Neural cell (in vitro differentiated cells): Measurements from ENCODE around the gene PKN2. TPM values are rescaled to one million over a fixed set of nuclear protein-coding genes. Genes with fewer than 3 reads are reported as not detected.

ENCODE experiments used
- H2AFZ ChIP-seq: fragments of 200-600, 300-800 bp; sonication (generic), shearing (Covaris generic); 2 replicates; pipeline ENCODE4 v1.6.0; 2014; ENCODE audit warnings: low read depth, mild to moderate bottlenecking, antibody characterized with exemption, low read length, moderate library complexity
- H3F3A ChIP-seq: fragments of 200-600 bp; shearing (Covaris generic); 2 replicates; pipeline ENCODE4 v1.6.1; 2016; ENCODE audit warnings: mild to moderate bottlenecking, moderate library complexity, mixed read lengths, antibody characterized with exemption, low read length; ENCODE audit not compliant: insufficient read depth, poor library complexity, severe bottlenecking
- H3K27ac ChIP-seq: fragments of 200-600, 300-800 bp; sonication (generic), shearing (Covaris generic); 2 replicates; pipeline ENCODE4 v1.5.1; 2014; ENCODE audit warnings: mild to moderate bottlenecking, low read length, moderate library complexity
- H3K27me3 ChIP-seq: fragments of 300-800, 200-600 bp; sonication (generic), shearing (Covaris generic); 2 replicates; pipeline ENCODE4 v1.6.0; 2014; ENCODE audit warnings: mild to moderate bottlenecking, low read depth, low read length, moderate library complexity; ENCODE audit not compliant: insufficient read depth
- H3K36me3 ChIP-seq: fragments of 300-800, 200-600 bp; sonication (generic), shearing (Covaris generic); 2 replicates; pipeline ENCODE4 v1.5.1; 2014; ENCODE audit warnings: mild to moderate bottlenecking, antibody characterized with exemption, low read length, moderate library complexity; ENCODE audit not compliant: insufficient read depth
- H3K4me2 ChIP-seq: fragments of 300-800, 200-600 bp; sonication (generic), shearing (Covaris generic); 2 replicates; pipeline ENCODE4 v1.6.0; 2014; ENCODE audit warnings: mild to moderate bottlenecking, low read length
- H3K4me3 ChIP-seq: fragments of 300-800, 200-600 bp; sonication (generic), shearing (Covaris generic); 2 replicates; pipeline ENCODE4 v1.5.1; 2014; ENCODE audit warnings: mild to moderate bottlenecking, low read length, moderate library complexity
- H3K79me2 ChIP-seq: fragments of 200-600 bp; shearing (Covaris generic); replicated peaks from 2 replicates; pipeline ENCODE4 v1.6.0; 2014; ENCODE audit warnings: mild to moderate bottlenecking, low read length, moderate library complexity; ENCODE audit not compliant: insufficient read depth
- H3K9ac ChIP-seq: fragments of 300-800, 200-600 bp; sonication (generic), shearing (Covaris generic); 2 replicates; pipeline ENCODE4 v1.6.1; 2016; ENCODE audit warnings: mild to moderate bottlenecking, low read length, mixed read lengths
- H3K9me2 ChIP-seq: fragments of 200-600 bp; shearing (Covaris generic); 2 replicates; pipeline ENCODE4 v1.6.1; 2016; ENCODE audit warnings: mild to moderate bottlenecking, low read length, mixed read lengths; ENCODE audit not compliant: insufficient read depth
- H3K9me3 ChIP-seq: fragments of 200-600, 300-800 bp; sonication (generic), shearing (Covaris generic); 2 replicates; pipeline ENCODE4 v1.6.1; 2016; ENCODE audit warnings: mild to moderate bottlenecking, mixed run types, low read length, moderate library complexity, mixed read lengths
- H4K20me1 ChIP-seq: fragments of 200-600 bp; shearing (Covaris generic); 2 replicates; pipeline ENCODE4 v1.6.1; 2016; ENCODE audit warnings: mild to moderate bottlenecking, mixed run types; ENCODE audit not compliant: insufficient read depth
- CTCF ChIP-seq: fragments of 450-650 bp; IDR thresholded peaks from 2 replicates; pipeline ENCODE4 v1.5.1; 2014; ENCODE audit warnings: antibody characterized with exemption, mild to moderate bottlenecking, moderate library complexity; ENCODE audit not compliant: poor library complexity, severe bottlenecking
- EP300 ChIP-seq: fragments of 450-650 bp; conservative IDR thresholded peaks from 2 replicates; pipeline ENCODE4 v1.6.1; 2014; ENCODE audit warnings: antibody characterized with exemption, mild to moderate bottlenecking, moderate library complexity; ENCODE audit not compliant: poor library complexity, severe bottlenecking
- EZH2 ChIP-seq: fragments of 200-600, 300-800 bp; shearing (Covaris generic), sonication (generic); IDR thresholded peaks from 2 replicates; pipeline ENCODE4 v1.6.1; 2014; ENCODE audit warnings: antibody characterized with exemption, low read length, borderline replicate concordance, mild to moderate bottlenecking; ENCODE audit not compliant: insufficient read depth, poor library complexity, severe bottlenecking
- MXI1 ChIP-seq: fragments of 450-650 bp; conservative IDR thresholded peaks from 2 replicates; pipeline ENCODE4 v1.6.1; 2014; ENCODE audit warnings: antibody characterized with exemption, mild to moderate bottlenecking; ENCODE audit not compliant: poor library complexity, severe bottlenecking
- POLR2AphosphoS5 ChIP-seq: IDR thresholded peaks from 2 replicates; pipeline ENCODE4 v1.6.1; 2012
- RAD21 ChIP-seq: fragments of 450-650 bp; conservative IDR thresholded peaks from 2 replicates; pipeline ENCODE4 v1.6.1; 2014; ENCODE audit warnings: antibody characterized with exemption, mild to moderate bottlenecking, moderate library complexity
- SMC3 ChIP-seq: fragments of 450-650 bp; conservative IDR thresholded peaks from 2 replicates; pipeline ENCODE4 v1.6.1; 2014; ENCODE audit warnings: antibody characterized with exemption, mild to moderate bottlenecking, moderate library complexity; ENCODE audit not compliant: poor library complexity
- TAF1 ChIP-seq: IDR thresholded peaks from 2 replicates; pipeline ENCODE4 v1.6.1; 2012; ENCODE audit warnings: low read depth
- polyA plus RNA-seq: library from polyadenylated mRNA; depleted of rRNA; stranded (reverse); fragments of >200 nt; gene quantifications from 2 replicates; pipeline ENCODE4 v1.2.3, GENCODE V29; 2014
- TF ChIP-seq, protein P1 (sequence below): IDR thresholded peaks from 2 replicates; pipeline ENCODE4 v1.6.1; 2012; ENCODE audit warnings: borderline replicate concordance

PKN2 gene
- polyA plus RNA-seq, 1 donor from 2014 or later = 38.4 TPM

GRCh38 chr1:88735909-88736308 lies 51.8 kb downstream of the PKN2 start:
- TF ChIP-seq CTCF = no peak
- TF ChIP-seq EP300 = no peak
- TF ChIP-seq, protein P1, sequence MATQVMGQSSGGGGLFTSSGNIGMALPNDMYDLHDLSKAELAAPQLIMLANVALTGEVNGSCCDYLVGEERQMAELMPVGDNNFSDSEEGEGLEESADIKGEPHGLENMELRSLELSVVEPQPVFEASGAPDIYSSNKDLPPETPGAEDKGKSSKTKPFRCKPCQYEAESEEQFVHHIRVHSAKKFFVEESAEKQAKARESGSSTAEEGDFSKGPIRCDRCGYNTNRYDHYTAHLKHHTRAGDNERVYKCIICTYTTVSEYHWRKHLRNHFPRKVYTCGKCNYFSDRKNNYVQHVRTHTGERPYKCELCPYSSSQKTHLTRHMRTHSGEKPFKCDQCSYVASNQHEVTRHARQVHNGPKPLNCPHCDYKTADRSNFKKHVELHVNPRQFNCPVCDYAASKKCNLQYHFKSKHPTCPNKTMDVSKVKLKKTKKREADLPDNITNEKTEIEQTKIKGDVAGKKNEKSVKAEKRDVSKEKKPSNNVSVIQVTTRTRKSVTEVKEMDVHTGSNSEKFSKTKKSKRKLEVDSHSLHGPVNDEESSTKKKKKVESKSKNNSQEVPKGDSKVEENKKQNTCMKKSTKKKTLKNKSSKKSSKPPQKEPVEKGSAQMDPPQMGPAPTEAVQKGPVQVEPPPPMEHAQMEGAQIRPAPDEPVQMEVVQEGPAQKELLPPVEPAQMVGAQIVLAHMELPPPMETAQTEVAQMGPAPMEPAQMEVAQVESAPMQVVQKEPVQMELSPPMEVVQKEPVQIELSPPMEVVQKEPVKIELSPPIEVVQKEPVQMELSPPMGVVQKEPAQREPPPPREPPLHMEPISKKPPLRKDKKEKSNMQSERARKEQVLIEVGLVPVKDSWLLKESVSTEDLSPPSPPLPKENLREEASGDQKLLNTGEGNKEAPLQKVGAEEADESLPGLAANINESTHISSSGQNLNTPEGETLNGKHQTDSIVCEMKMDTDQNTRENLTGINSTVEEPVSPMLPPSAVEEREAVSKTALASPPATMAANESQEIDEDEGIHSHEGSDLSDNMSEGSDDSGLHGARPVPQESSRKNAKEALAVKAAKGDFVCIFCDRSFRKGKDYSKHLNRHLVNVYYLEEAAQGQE = no peak
- no peak for TF ChIP-seq SMC3
- TF ChIP-seq RAD21 = no peak
- no peak for TF ChIP-seq EZH2
- TF ChIP-seq TAF1 = no peak
- no peak for TF ChIP-seq POLR2AphosphoS5
- TF ChIP-seq MXI1 = no peak
- no peaks in the 10 kb centered on the region for H3K9me2 ChIP-seq
- no peak overlapping the region for H2AFZ ChIP-seq
- H3F3A ChIP-seq = no peaks in the 10 kb centered on the region
- H3K36me3 ChIP-seq = no peaks in the 10 kb centered on the region
- no peaks in the 10 kb centered on the region for H3K27me3 ChIP-seq
- H3K27ac ChIP-seq = no peak overlapping the region
- no peak overlapping the region for H3K9ac ChIP-seq
- no peaks in the 10 kb centered on the region for H4K20me1 ChIP-seq
- peaks cover 56% of the 10 kb centered on the region for H3K79me2 ChIP-seq
- no peak overlapping the region for H3K4me3 ChIP-seq
- no peaks in the 10 kb centered on the region for H3K9me3 ChIP-seq
- H3K4me2 ChIP-seq = no peak overlapping the region

- Histone ChIP-seq H3K4me2 (no peak overlapping the region), H3K27ac (no peak overlapping the region), H2AFZ (no peak overlapping the region), H3F3A (no peaks in the 10 kb centered on the region), H3K79me2 (peaks cover 59% of the 10 kb centered on the region), H3K4me3 (no peak overlapping the region), H4K20me1 (no peaks in the 10 kb centered on the region), H3K9ac (no peak overlapping the region), H3K9me2 (no peaks in the 10 kb centered on the region), H3K36me3 (no peaks in the 10 kb centered on the region), H3K9me3 (no peaks in the 10 kb centered on the region), H3K27me3 (no peaks in the 10 kb centered on the region)
- TF ChIP-seq, protein P1 = no peak
These were observed 52.7 kb downstream of the PKN2 start for GRCh38 chr1:88736633-88737248.
